GM18519 (cell line): ENCODE measurements around the gene WWOX.

Source experiments
- ATAC-seq: cut with Tn5 transposase; IDR thresholded peaks from one replicate; pipeline ENCODE4 v1.9.1; 2021; ENCODE audit warnings: mild to moderate bottlenecking, moderate library complexity; ENCODE audit not compliant: unreplicated experiment, low FRiP score

The WWOX gene

DNA sequence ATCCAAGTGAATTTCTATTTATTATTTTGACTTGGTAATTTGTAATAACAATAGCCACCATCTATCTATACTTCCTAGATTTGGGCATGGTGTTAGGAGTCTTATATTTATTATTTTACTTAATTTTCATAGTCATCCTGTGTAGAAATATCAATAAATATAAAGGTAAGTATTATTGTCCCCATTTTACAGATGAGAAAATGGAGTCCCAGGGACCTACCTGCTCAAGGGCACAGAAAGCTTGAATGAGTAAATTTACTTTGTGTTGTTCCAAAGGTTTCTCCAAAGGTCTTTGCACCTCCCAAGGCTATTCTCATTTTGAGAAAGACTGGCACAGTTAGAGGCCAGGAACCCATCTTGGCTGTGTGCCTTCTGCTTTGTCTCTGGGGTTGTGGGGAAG is 738.3 kb downstream of the WWOX start:
- ATAC-seq, result no peak

DNA sequence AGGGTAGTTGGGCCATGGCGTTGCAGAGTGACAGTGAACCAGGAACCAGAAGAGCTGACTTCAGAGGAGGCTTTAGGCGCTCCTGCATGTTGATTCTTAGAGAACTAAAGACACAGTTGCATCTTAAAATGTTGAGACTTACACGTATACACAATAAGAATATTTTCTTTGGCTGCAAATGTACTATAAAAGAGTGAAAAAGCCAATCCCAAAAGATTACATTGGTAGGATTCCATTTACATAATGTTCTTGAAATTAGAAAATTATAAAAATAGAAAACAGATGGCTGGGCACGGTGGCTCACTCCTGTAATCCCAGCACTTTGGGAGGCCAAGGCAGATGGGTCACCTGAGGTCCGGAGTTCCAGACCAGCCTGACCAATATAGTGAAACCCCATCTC is 738.8 kb downstream of the WWOX start:
- ATAC-seq, result no peak

DNA sequence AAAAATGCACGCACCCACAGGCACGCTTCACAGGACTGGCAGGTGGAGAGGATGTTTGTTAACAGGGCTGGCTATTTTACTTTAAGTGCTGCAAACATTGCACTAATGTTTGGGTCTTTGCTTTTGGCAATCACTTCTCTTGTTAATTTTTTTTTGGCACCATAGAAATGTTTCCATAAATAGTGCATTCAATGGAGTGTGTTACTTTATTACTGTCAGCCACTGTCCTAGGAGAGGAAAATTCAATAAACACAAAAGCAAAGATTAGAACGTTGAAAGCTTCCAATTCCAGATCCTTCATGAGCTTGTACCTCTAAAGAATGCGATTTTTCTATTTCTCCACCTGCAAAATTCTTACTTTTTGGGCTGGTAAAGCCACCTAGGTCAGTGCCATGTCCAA is 743.5 kb downstream of the WWOX start:
- no peak for ATAC-seq

DNA sequence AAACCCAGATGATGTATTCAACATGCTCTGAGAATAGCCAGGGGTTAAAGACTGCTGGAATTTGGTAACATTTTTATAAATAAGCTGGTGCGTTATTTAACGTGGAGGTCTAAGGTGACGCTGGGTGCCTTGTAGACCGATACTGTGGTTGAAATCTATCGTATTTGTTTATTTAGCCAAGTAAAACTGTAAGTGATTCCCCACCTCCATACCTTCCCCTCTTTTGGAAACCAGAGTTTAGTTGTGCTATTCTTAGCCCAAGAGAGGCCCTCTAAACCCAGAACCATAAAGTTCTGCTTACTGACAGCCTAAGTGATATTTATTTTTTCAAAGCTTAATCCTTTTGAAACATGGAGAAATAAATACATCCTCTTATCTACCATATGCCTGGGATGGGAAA is 744.5 kb downstream of the WWOX start:
- ATAC-seq, result no peak

DNA sequence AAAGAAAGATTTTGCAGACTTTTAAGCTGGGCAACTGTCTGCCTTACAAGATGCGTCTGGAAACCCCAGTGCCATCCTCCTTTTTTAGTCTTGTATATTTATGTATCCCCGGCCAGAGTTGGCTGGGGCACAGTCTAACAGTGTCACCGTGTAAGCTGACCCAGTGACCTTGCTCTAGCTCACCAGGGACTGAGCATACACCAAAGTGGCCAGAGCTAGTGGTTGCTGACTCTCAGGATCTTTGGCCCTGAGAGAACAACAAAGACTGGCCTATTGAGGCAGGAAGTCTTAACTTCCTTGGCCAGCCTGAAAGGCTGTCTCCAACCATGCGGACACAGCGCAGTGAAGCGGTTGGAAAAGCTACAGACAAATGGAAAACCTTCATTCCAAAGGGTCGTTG is 745.2 kb downstream of the WWOX start:
- ATAC-seq, result no peak

DNA sequence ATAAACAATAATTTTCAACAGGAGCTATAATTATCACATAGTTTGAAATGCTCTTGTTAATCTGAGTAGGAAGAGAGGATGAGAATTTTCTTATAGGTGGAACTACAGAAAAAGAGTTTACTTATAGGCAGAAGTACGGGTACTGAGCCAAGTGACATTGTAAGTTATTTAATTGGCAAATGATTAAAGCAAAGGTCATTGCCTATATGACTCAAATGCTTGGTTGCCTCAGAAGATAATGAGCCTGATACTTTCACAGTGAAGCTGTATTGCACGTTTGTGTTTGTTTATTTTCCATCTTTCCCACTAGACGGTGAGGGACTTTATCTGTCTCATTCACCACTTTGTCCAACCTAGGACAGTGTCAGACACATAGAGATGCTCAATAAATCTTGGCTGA is 751.8 kb downstream of the WWOX start:
- ATAC-seq, result no peak

DNA sequence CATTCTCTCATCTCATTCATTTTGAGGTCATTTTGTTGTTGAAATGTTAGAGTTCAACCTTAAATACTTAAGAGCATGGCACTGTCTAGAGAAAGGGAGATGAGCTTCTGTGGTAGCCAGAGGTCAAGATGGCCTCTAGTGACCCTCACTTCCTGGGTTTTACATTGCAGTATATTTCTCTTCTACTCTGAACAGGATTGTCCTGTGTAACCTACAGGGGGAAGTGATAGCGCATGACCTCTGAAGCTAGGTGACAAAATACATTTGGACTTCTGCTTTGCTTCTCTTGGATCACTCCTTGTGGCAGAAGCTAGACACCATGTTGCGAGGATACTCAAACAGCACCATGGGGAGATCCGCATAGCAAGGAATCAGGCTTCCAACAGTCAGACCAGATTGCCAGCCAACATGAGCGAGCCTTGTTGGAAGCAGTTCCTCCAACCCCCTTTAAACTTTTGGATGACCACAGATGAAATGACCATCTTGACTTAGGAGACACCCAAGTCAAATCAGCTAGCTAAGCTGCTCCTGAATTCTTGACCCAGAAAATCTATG is 752.7 kb downstream of the WWOX start:
- ATAC-seq, result no peak

DNA sequence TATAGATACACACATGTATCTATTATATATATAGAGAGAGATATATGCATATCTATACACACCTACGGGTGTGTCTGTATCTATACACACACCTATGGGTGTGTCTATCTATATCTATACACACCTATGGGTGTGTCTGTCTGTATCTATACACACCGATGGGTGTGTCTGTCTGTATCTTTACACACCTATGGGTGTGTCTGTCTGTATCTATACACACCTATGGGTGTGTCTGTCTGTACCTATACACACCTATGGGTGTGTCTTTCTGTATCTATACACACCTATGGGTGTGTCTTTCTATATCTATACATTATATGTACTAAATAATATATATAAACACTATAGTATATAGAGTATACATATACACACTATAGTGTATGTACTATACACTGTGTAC is 762.6 kb downstream of the WWOX start:
- no peak for ATAC-seq

DNA sequence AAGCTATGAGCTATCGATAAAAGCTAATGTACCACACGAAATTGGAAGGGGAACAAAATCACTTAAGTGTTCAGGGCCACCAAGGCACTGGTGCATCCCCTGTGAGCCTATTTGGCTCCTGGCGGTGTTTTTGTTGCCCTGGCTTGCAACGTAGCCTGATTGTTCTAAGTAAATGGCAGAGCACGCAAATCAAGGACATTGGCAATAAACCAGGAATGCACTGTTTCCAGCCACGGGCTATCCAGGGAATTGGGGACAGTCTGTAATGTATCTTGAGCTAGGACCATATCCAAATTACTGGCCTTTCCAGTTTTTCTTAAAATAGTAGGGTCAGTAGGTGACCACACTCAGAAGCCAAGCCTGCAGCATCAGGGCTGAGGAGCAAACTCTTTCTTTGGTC is 767.1 kb downstream of the WWOX start:
- ATAC-seq, result no peak

DNA sequence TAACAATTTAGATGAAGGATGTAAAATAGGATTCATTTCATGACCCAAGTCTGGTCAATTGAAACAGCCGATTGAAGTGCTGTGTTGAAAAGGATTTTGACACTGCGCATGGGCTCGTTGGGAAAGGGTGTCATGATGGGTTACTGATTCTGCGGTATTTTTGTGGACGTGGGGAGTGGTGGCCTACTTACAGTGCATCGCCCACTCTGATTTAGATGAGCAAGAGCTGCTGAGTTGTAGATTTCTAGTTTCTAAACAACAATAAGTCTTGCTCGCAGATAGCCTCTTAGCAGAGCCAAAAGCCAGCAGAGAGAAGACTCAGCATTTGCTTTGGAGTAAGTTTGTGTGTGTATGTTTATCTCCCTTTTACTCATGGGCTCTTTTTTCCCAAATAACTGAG is 770.0 kb downstream of the WWOX start:
- ATAC-seq, result no peak

DNA sequence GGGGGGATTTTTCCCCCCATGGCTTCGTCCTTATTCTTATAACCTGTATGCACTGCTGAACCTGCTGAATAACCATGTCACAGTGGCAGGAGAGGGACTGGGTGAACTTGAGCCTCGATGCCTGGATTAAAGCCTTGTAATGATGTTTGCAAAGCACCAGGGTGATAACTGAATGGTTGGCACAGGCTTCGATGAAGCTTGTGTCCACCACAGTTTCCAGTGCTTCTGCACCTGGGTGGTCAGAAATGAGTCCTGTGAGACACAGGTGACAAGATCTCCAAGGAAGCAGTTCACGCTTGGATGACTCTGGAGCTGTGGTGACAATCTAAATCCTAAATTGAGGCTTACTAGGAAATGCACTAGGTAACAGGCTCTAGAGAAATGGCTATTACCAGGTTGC is 771.8 kb downstream of the WWOX start:
- no peak for ATAC-seq

DNA sequence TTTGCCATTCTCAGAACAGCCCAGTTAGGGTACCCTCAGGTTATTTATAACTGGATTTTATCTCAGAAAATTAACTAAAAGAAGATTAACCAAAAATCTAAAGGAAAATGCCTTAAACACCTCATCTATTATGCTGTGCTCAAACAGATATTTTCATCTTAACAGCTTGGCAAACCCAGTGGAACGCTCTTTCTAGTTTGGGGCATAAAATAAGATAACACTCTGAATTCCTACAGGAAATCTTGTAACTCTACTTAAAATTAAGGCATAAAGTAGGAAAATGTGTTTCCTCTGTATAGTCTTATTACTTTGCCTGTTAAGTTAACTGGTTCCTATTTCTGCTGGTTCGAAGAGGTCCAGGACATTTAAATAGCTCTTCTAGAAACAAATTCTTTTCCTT is 777.2 kb downstream of the WWOX start:
- ATAC-seq, result no peak

DNA sequence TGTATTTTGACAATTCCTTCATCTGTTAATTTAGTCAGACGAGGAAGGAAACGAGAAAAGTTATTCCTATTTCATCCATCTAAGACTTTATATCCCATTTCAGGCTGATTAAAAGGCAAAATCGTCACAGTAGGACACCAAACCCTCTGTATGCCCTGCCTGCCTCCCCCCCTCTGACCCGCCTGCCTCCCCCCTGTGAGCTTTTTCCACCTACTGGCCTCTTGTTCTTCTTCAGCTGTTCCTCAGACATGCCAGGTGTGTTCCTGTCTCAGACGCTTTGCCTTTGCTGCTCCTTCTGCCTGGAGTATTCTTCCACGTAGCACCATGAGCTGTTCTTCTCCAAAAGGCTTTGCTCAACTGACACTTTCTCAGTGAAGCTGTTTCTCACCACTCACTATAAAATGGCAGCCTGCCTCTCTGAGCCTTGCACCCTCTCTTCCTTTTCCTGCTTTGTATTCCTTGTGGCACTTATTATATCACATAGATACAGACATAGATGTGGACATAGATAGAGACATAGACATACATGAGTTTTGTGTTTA is 777.7 kb downstream of the WWOX start:
- no peak for ATAC-seq

DNA sequence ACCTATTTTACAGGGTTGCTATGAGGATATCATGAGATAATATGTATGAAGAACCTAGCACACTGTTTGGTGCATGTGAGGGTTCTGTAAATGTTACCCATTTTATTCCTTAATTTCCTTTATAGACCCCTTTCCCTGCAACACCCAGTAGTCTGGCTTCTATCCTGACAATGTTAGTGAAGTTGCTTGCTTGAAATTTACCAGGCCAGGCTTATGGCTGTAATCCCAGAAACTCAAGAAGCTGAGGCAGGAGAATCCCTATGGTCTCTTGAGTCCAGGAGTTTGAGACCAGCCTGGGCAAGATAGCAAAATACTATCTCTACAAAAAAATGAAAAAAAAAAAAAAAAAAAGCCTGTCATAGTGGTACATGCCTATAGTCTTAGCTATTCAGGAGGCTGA is 779.1 kb downstream of the WWOX start:
- no peak for ATAC-seq

DNA sequence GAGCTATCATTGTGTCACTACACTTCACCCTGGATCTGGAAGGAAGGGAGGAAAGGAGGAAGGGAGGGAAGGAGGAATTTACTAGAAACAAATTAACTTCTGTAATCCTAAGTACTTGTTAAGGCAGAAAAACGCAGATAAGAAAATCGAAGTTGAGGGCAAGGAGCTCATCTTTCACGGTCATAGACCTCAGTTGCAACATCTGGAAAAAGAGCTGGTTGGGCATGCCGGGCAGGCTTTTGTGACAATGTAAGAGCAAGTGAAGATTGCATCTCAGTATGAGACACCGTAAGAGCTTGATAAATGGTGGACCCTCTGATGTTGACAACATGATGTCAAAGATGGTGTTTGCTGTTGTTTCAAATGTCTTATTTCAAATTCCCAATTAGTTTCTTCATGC is 779.6 kb downstream of the WWOX start:
- ATAC-seq, result no peak

DNA sequence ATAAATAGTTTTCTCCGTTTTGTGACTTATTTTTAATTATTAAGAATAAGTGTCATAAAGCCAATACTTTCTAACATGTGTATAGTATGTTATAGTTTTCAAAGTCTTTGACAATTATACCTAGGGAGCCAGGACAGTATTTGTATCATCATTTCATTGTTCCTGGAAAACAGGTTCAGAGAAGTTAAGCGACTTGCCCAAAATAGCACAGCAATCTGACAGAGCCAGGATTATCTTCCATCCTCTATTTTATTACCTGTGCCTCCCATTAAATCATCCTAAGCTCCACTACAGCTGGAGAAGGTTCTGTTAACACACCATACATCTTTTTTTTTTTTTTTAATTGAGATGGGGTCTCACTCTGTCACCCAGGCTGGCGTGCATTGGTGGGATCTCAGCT is 782.7 kb downstream of the WWOX start:
- ATAC-seq, result no peak

DNA sequence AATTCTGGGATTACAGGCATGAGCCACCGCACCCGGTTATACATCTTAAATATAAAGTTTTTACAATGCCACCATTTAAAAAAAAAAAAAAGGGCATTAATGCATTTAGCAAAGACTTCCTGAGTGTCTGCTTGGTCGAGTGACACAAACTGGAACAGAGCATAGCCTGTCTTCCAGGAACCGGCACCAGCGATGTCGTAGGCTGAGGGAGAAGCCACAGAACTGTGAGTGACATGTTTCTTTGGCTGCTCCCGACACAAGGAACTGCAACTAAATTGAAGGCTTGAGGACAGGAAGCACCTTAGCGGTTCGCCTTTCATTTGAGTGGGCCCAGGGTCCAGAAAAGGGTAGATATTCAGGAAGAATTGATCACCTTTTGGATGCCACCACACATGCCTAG is 783.3 kb downstream of the WWOX start:
- no peak for ATAC-seq

DNA sequence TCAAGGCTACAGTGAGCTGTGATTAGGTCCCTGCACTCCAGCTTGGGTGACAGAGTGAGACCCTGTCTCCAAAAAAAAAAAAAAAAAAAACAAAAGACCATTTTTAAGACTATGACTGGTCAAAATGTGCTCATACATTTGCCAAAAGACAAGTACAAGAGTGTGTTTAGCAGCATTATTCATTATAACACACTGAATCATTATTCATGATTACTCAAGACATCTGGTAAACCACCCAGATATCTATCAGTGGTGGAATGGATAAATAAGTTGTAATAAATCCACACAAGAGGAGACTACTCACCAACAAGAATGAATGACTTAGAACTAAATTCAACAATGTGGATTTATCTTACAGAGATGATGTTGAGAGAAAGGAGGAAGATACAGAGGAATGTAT is 784.8 kb downstream of the WWOX start:
- ATAC-seq, result no peak

DNA sequence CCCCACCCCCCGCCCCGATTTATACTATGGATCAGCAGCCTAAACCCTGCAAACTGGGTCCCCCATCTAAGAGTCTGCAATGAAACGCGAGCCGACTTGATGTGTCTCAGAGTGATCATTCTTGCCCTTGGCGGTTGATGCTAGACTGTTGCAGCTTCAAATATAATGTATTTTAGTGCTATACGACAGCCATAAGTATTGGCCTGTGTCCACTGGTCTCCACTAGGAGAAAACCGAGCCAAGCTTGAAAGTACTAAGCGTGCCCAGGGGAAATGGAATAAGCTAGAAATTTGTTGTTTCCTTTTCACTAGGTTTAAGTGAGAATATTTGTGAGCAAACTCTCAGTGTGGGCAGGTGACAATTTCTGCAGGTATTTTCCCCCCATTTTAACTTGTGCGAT is 789.9 kb downstream of the WWOX start:
- ATAC-seq, result no peak

DNA sequence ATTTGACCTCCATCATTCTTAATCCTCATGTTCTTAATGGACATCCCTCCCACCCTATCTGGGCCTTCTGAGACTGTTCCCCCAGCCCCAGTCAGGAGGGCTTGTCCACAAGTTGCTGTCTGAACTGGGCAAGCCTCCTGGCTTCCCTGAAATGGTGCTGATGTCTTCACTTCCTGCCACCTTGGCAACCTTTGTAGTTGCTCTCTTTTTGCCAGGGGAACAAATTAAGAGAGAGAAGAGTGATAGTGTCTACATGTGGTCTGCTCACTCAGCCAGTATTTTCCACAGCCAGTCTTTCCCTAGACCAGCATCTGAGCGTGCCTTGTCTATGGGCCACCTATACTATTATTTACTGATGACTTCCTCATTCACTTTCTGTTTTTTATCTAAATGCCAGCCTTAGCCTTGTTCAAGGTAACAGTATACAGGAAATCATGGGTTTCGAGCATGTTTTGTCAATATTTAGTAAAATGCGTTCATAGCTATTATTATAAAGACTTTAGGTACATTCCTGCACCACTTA is 791.0 kb downstream of the WWOX start:
- ATAC-seq, result no peak

DNA sequence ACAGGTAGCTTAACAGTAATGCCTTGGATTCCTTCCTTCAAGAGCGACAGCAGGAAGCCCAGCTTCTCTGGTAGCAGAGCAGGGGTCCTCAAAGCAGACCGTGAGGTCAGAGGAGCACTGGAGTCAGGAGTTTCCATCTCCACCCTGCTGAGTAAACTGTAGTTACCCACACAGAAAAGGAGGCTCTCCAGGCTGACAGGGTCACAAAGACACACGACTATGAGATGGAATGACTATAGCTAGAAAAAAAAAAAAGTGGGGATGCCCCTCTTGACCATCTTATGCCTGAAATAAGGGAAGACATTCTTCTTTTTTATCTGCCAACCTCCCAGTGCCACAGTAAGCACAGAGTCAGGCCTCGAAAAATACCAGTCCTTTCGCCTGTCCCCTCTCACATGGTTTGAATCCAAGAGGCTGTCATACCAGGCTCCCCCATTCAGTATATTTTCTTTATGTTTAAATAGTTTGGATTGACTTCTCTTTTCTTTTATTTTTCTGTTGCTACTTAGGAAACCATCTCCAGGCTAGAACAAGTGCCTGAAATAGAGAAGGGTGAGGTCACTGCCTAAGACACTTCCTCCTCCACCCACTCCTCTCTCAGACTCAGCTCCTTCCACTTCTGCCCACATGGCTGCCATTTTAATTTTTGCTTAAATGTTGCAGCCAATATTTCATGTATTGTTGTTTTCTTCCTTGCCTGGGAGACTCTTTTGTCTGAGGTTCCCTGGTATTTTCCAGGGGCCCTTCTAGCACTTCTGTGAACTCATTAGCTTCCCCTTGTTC is 793.7 kb downstream of the WWOX start:
- no peak for ATAC-seq

DNA sequence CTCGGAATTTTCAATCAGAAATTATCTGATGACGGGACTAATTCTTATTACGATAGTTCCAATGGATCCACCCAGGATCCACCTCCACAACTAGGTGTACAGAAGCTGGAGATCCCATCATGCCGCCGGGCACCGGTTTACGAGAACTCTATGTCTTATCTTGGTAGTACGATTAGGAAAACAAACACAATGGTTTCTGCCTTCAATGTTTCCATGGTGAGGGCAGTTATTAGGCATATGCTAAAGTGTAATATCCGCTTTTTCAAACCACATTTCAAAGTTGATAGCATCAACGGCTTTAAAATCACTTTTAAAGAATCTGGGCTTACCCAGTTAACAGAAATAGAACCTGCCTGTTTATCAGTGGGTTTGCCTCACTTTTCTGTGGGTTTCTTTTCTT is 795.4 kb downstream of the WWOX start:
- no peak for ATAC-seq
